IPS-18c (cell line): ENCODE measurements around the gene SEMA6A.

Experiments
- H3K4me3 ChIP-seq: 2 replicates; pipeline ENCODE4 v1.7.0; 2013; ENCODE audit warnings: low read depth, mild to moderate bottlenecking, low read length, moderate library complexity; ENCODE audit not compliant: insufficient read depth
- H3K9me3 ChIP-seq: one replicate; pipeline ENCODE4 v1.6.1; 2013; ENCODE audit warnings: mild to moderate bottlenecking, low read length, moderate library complexity; ENCODE audit not compliant: control insufficient read depth, insufficient read depth

SEMA6A gene, protein sequence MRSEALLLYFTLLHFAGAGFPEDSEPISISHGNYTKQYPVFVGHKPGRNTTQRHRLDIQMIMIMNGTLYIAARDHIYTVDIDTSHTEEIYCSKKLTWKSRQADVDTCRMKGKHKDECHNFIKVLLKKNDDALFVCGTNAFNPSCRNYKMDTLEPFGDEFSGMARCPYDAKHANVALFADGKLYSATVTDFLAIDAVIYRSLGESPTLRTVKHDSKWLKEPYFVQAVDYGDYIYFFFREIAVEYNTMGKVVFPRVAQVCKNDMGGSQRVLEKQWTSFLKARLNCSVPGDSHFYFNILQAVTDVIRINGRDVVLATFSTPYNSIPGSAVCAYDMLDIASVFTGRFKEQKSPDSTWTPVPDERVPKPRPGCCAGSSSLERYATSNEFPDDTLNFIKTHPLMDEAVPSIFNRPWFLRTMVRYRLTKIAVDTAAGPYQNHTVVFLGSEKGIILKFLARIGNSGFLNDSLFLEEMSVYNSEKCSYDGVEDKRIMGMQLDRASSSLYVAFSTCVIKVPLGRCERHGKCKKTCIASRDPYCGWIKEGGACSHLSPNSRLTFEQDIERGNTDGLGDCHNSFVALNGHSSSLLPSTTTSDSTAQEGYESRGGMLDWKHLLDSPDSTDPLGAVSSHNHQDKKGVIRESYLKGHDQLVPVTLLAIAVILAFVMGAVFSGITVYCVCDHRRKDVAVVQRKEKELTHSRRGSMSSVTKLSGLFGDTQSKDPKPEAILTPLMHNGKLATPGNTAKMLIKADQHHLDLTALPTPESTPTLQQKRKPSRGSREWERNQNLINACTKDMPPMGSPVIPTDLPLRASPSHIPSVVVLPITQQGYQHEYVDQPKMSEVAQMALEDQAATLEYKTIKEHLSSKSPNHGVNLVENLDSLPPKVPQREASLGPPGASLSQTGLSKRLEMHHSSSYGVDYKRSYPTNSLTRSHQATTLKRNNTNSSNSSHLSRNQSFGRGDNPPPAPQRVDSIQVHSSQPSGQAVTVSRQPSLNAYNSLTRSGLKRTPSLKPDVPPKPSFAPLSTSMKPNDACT

DNA sequence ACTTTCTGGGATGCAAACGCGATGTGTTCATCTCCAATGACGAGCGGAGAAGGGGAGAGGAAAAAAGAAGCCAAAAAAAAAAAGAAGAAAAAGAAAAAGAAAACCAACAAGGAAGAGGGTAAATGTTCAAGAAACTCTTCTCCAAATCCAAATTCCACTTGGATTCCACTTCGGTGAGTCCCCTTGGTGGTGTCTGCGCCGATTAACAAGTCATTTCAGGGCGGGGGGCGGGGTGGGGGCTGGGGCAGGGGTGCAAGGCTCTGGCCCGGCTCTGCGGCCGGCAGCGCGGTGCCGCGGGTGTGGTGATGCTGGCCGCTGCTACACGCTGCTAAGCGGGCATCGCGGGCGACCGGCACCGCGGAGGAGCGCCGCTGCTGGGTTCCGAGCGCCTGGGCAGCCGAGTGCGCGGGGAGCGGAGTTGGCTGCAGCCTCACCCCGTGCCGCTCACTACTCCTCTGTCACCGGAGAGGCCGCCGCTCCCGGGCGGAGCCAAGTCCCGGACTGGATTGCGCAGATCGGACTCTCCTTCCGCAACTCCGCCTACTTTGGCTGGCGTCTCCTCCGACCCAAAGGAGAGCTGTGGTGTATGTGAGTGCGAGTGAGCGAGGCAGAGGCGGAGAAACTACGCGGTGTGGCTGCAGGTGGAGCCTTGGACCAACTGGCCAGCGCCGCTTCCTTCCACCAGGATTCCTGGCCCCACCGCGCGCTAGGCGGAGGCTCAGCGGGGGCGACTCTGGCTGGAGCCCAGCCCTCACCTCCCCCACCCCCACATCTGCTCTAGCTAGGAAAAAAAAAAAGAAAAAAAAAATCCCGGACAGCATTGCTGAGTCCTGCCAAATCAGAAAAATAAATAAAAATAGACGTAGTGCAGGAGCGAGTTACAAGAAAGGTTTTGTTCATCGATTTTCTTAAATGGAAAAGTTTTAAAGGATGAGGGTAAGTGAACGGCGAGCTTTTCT, at the start of gene SEMA6A:
Gene SEMA6A (minus strand): TSS at position 457 of the 959 bp plus-strand sequence. CDS start 69,879 bp downstream, outside the sequence.
- H3K9me3 ChIP-seq: no peaks in the 10 kb centered on the region
- peak within 1 kb of the TSS; percentile 92 for H3K4me3 ChIP-seq

DNA sequence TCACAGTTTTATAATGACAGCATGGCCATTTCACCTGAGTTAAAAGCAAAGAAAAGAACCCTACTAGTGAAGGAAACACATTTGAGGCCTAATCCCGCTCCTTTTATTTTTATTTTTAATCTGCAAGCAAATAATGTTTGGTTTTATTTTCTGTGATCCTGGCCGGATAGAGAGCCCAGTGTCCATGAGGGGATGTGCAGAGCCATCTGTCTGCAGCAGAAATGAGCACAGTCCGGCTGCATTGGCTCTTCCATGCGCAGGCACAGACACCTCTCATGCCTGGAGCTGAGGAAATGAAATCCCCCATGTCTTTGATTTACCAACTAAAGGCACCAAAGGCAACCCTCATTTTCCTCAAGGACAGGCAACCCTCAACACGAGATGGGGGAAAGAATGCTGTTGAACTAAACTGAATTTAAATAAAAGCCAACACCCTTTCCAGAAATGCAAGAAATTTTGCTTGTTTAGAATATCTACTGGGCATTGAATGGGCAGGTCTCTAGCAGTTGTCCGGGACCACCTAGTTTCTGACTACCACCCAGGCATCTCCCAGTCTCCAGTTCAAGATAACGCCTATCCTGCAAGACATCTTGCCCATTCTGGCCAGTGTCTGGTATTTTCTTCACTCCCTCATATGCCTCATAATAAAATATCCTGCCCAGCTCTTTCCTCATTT, 47.9 kb upstream of the SEMA6A start:
- no peak overlapping the region for H3K4me3 ChIP-seq
- H3K9me3 ChIP-seq: no peaks in the 10 kb centered on the region

DNA sequence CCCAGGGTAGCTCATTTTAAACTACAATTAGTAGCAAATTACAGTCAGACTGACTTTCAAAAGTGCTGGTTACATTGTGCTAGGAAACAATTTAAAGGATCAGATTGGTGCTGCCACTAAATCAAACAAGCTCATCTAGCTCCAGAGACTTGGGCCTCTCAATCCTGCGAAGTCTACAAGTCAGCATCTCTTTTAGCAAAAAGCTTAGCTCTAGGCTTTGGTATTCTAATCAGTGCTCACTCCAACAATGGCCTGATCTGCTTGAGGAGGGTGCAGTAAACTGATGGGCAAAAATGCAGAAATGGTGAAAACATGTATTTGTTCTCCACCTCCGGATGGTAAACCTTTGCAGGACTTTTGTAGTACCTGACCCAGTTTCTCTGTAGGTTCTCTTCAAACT, 47.0 kb upstream of the SEMA6A start:
- H3K4me3 ChIP-seq: no peak overlapping the region
- no peaks in the 10 kb centered on the region for H3K9me3 ChIP-seq

DNA sequence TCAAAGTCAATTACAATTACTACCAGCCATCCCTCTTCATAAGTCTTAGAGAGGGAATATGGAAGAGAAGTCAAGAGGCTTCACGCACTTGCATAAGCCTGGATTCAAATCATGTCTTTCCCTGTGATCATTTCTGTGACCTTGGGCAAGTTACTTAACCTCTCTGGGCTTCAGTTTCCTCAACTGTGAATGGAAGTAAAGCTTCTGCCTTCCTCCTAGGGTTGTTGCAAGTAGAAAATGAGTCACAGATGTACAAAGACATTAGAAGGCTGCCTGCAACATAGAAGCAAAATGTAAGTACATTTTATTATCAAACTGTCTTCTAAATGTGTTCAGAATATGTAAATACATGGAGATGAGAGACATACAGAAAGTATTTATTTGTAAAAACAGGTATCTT, 42.3 kb upstream of the SEMA6A start:
- H3K4me3 ChIP-seq: no peak overlapping the region
- no peaks in the 10 kb centered on the region for H3K9me3 ChIP-seq

DNA sequence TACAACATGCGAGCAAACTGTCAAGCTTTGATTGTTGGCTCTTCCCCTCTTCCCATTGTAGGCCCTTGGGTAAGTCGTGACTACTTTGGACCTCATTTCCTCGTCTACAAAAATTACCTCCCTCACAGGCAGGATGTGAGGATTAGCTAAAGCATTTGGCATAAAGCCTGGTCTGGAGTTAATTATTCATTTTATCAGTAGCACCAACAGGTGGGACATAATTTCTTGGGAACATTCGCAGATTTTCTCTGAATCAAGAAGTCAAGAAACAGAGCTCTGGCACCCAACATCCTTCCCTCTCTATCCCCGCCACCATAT, 39.9 kb upstream of the SEMA6A start:
- Histone ChIP-seq H3K9me3 (no peaks in the 10 kb centered on the region), H3K4me3 (no peak overlapping the region)

DNA sequence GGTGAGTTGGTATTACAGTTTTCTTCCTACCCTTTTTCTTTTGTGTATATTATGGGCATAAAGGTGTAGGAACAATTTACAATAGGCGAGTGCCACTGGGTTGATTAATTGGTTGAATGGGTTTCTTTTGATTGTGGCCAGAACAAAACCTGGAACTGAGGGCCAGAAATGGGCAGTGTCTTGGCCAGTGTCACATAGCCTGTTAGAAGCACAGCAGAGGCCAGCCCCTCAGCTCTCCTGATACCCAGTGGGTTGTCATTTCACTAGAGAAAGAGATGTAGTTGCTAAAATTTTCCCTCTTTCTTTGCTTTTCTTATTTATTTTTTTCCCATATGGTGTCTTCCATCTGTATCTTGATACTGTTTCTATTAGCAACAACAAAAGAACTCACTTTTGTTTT, 38.8 kb upstream of the SEMA6A start:
- no peaks in the 10 kb centered on the region for H3K9me3 ChIP-seq
- no peak overlapping the region for H3K4me3 ChIP-seq

DNA sequence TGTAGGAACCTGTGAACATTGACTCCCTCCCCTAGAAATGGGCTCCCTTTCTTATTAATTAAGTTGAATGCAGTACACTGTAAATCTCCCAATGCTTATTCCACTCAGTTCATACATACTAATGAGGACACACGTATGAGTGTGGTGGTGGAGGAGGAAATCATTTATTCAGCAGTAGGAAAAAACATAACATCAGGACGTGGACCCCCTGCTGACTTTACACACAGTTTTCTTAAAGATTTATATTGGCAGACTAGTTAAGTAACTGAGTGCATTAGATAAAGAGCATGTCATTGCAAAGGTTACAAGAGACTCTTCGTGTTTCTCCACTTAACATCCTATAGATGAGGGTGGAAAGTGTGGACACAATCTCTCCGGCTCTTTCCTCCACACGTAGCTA, 37.8 kb upstream of the SEMA6A start:
- no peaks in the 10 kb centered on the region for H3K9me3 ChIP-seq

DNA sequence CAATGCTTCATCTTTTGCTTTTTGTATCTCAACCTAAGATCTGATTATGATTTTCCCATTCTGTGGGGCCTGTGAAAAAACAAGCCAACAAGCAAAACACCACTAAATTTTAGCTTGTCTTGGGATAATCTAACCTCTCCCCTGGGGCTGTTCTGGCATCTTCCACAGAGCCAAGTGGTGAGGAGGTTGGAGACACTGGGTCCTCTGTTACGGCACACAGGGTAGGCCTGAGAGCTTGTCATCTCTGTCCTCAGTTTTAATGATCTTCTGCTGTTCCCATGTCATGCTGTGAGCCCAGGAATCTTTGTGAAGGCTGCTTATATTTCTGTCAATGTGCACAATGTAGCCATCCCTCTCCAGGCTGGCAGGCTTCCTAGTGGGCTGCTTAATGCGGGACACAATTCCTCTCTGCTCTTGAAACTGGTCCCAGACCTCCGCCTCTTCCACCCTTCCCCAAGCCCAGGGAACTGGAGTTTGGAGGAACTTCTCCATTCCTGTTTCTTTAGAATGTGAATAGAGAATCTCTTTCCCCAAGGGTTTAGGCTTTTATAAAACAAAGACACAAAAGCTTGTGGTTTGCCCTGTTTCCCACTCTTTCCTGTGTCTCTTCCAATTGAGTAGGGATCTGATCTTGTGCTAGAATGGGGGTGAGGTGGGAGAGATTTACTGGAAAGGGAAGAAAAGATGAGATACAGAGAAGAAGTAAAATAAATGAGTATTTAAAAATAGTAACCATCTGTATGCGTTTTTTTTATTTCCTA, 30.9 kb upstream of the SEMA6A start:
- no peaks in the 10 kb centered on the region for H3K9me3 ChIP-seq
- no peak overlapping the region for H3K4me3 ChIP-seq

More for the DNA sequence above, 37.8 kb upstream of the SEMA6A start:
- no peak overlapping the region for H3K4me3 ChIP-seq

DNA sequence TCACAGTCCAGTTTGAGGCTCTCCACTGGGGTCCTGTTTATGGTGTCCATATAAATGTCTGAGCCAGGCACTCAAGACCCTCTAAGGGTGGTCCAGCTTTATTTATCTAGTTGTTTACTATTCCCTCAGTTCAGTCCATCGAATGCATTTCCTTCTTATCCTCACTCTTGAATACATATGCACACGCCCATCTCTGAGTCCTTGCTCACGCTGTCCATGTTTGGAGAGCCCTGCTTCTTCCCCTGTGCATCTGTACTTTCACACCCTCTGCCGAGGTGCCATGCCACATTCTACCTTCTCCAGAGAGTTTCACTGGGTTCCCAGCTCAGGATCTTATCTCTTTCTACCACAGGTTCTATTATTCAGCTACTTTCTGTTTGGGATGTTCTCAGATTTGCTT, 30.2 kb upstream of the SEMA6A start:
- H3K4me3 ChIP-seq: no peak overlapping the region

DNA sequence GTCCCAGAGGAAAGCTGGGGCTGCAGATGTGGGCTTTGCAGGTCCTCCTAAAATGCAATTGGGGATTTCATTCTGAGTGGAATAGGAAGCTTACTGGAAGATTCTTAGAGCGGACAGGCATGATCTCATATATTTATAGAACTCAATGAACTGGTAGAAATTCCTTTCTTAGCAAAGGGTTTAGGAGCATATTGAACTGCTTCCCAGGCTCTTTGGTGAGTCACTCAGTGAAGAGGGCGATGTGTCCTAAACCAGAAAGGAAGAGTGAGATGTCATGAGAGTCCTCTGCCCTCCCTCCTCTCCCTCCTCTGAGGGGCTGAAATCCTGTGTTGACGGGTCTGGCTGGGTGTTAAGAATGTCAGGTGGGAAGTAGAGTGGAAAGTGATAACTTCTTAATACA, 26.3 kb upstream of the SEMA6A start:
- Histone ChIP-seq H3K4me3 (no peak overlapping the region), H3K9me3 (no peaks in the 10 kb centered on the region)

More for the DNA sequence above, 30.2 kb upstream of the SEMA6A start:
- no peaks in the 10 kb centered on the region for H3K9me3 ChIP-seq

DNA sequence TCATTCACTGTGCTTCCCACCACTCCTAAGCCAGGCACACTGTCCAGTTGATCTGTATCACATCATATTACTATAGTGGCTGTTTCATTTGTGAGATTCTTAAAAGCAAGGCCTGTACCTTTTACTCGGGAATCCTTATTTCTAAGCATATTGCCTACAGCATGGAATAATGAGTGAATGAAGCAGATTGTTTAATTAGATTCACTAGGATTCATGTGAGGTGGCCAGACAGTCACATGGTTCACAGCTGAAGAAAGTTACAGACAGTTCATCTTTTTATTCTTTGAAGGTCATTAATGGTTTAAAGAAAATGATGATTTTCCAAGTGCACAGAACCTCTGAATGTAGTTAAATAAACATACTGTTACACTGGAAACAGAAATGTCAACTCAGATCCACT, 24.3 kb upstream of the SEMA6A start:
- Histone ChIP-seq H3K9me3 (no peaks in the 10 kb centered on the region), H3K4me3 (no peak overlapping the region)

DNA sequence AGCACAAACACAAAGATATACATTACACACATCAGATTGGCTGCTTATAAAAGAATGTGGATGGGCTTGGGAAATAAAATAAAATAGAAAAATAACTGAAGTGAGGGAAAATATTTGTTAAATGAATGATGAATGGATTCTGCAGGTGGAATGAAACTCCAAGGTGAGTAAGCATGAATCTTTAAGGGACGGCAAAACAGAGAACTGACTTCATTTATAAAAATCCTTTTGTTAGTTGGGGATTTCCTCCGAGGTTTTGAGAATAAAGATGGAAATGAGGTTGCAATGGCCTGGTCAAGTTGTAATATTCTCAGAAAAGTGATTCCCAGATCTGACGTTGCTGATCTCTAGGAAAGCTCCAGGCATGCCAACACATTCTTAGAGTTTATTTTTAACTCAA, 20.9 kb upstream of the SEMA6A start:
- no peak overlapping the region for H3K4me3 ChIP-seq
- no peaks in the 10 kb centered on the region for H3K9me3 ChIP-seq

DNA sequence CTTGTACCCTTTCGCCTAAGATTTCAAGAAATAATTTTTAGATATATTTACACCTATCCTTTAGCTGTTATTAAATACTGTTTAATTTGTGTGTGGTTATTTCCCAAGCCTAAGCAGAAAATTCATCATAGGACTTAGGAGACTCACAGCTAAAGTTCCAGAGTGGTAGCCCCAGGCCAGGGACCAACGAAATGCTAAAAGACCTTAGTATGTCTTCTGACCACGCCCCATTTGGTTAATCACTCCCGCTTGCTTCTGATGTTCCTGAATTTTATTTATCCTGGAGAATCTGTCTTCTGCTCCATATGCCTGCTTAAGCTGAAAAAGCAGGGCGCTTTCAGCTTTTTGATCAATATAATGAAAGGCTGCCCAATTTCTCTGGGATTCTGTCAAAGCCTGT, 18.7 kb upstream of the SEMA6A start:
- no peak overlapping the region for H3K4me3 ChIP-seq
- no peaks in the 10 kb centered on the region for H3K9me3 ChIP-seq

DNA sequence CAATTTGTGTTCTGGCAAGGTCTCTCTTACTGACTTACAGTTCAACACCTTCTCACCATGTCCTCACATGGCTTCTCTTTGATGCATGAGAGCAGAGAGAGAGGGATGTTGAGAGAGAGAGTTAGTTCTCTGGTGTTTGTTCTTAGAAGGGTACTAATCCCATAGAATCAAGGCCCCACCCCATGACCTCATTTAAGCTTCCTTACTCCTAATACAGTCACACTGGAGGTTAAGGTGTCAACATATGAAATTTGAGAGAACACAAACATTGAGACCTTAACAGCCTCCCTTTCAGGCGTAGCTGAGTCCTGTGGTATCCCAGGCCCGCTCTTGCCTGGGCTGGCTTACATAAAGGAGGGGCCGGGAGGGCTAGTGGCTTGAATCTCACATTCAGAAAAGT, 10.6 kb upstream of the SEMA6A start:
- Histone ChIP-seq H3K9me3 (no peaks in the 10 kb centered on the region), H3K4me3 (no peak overlapping the region)

DNA sequence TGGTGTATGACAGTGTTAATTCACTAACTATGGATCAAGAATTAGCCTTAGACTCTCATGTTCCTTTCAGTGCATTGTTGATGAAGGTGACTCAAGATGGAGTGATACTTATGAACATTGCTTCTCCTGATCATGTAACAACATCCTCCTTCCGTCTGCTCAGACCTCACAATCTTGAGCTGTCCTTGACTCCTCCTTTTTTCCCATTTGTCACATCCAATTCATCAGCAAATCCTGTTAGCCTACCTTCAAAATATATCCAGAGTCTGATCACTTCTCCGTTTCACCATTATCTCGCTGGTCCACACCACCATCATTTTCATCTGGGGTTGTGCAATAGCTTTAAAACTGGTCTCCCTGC, 9.2 kb upstream of the SEMA6A start:
- H3K4me3 ChIP-seq: no peak overlapping the region
- H3K9me3 ChIP-seq: no peaks in the 10 kb centered on the region
